HTERT RPE-1 (cell line): Measurements from ENCODE around the gene NAGPA.

Experiments used
- in situ Hi-C: fragments of 300-500 bp; cut with MboI; formaldehyde crosslinking; loops from 4 replicates; pipeline ENCODE4 v1.14.3; 2020; ENCODE audit warnings: low sequenced_read_pairs

Gene NAGPA

DNA sequence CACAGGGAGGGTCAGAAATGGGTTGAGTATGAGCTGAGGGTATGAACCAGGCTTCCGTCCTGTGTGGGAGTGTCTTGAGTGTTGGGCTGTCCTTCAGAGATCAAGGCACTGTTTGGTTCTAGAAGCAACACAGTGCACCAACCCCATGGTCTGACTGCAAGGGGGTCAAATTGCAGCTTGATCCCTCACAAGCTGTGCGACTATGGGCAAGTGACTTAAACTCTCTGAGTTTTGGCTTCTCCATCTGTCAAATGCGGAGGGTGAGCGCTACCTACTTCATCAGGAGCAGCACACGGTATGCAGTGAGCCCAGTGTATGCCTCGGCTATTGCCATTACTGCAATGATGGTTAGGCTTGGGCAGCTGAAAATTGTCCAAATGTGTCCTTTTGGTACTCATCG is 54.6 kb downstream of the NAGPA start:
- in situ Hi-C loops, result no loop called here

GRCh38 chr16:4976611-4977145 is 57.1 kb downstream of the NAGPA start:
- in situ Hi-C loops, result no loop called here

GRCh38 chr16:4976079-4976478 is 57.7 kb downstream of the NAGPA start:
- in situ Hi-C loops, result no loop called here
